G401.6 (cell line): ENCODE results near the gene PLCB3.

Experiments used
- FAIRE-seq: peaks from 2 replicates; lab custom pipeline; 2012; peaks lifted over from hg19 to GRCh38; lab: Jason Lieb, UNC

The PLCB3 gene

GRCh38 chr11:64267207-64267945 is 16.0 kb downstream of the PLCB3 start:
- FAIRE-seq: no peak

DNA sequence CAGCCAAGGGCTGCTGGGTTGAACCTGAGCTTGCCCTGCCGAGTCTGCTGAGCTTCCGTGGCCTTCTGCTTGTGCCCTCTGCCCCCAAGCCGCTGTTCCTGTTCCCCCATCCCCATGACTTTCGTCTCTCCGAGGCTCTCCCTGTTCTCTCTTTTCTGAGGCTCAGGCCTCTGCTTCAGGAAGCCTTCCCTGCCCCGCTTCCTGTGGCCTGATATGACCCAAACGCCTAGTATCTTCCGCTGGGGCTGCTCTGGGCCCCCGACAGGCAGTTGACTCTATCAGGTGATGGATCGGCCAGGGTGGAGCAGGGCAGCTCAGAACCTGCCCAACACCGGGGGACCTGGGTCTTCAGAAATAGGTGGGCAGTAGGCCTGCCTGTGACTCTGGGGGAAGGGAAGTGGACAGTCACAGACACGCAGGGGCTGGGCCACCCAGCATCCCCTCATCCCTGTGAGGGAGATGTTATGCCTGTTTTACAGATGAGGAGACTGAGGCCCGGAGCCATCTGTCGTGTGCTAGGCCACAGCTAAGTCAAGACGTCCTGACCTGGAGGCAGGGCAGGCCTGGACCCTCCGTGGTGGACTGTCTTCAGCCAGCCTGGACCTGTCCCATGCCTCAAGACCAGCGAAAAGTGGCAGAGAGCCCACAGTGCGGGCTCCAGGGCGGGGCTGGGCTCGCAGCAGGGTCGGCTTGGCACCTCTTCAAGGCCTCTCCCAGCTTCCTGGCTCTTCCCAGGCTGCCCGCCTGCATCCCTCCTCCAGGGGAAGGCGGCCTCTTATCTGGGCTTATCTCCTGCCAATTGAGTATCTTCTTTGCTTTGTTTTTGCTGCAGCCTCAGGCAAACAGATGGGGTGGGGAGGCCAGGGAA is 16.9 kb downstream of the PLCB3 start:
- no peak for FAIRE-seq

- FAIRE-seq: no peak
Measured at GRCh38 chr11:64268893-64269539, 17.7 kb downstream of the PLCB3 start.

GRCh38 chr11:64269540-64270220 is 18.4 kb downstream of the PLCB3 start:
- FAIRE-seq: peak; percentile 98

DNA sequence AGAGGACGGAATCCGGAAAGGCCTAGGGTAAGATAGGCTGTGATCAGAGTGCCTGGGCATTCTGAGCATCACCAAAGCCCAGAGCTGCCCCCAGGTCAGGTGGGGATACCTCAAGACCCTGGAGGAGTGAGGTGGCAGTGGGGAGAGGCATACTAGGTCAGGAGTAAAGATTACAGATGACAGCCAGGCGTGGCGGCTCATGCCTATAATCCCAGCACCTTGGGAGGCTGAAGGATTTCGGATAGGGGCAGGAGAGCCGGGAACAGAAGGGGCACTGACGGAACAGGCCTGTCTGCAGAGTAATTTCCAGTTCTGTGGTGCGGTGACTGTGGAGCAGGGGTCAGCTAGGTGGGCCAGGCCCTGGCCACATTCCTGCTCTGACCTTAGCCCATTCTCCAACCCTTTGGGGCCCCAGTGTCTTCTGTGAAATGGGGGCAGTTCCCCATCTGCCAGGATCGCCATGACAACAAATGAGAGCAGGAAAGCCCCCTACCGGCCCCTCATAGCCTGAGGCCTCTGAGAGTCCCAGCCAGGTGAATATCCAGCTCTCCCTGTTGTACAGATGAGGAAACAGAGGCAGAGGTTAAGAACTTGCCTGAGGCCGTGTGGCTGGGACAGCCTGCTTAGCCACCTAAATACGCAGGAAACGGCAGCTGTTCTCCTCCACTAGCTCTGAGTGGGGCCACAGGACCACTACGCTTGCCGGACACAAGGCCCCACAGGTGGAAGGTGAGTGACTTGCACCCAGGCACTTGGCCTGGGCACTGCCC is 23.9 kb downstream of the PLCB3 start:
- FAIRE-seq: no peak

- FAIRE-seq: no peak
Measured at GRCh38 chr11:64275841-64276240, 24.5 kb downstream of the PLCB3 start.

DNA sequence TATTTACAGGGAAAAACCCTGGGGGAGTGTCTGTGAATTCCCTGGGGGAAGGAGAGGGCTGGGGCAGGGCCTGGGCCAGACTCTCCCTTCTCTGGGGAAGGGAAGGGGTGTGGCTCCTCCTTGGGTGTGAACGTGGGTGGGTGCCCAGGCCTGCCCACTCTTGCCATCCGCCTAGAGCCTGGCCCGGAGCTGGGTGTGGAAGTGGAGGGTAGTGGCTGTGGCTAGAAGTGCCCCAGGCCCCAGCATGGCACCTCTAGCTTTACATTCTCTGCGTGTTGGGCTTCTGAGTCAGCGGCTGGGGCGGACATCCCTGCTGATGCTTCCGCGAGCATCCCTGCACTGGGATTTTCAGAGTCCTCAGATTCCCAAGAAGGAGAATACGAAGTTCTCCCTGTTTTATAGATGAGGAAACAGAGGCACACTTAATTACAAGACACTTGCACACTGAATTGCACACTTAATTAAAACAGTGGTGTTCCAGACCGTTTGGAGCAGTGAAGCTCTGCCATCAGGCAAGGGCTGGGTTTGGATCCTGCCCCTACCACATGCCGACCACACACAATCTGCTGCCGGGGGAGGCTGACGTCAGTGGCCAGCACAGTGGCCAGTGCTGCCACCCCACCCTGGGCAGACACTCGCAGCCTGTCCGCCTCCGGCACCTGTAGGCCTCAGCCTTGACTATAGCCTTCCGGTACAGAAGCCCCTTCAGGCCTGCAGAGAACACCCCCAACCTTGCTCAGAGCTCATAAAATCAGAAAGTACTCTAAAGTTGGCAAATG is 25.5 kb downstream of the PLCB3 start:
- no peak for FAIRE-seq

GRCh38 chr11:64278576-64279190 is 27.4 kb downstream of the PLCB3 start:
- no peak for FAIRE-seq

DNA sequence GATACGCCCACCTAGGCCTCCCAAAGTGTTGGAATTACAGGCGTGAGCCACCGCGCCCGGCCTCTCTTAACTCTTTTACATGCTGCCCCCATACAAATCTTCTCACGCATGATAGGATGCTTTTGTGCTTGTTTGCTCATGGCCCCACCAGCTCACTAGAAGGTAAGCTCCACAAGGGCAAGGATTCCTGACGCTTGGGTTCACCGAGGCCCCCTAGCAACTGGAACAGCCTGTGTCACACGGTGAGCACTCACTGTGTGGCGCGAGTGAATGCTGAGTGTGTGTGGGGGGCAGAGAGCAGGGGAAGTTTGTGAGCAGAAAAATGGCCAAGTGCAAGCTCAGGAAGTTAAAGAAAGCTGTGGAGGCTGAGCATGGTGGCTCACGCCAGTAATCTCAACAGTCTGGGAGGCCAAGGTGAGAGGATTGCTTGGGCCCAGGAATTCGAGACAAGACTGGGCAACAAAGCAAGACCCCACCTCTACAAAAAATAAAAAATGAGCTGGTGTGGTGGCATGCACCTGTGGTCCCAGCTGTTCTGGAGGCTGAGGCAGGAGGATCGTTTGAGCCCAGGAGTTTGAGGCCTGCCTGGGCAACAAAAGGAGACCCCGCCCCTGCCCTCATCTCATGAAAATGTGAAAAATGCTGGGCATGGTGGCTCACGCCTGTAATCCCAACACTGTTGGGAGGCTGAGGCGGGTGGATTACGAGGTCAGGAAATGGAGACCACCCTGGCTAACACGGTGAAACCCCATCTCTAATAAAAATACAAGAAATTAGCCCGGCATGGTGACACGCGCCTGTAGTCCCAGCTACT is 30.8 kb downstream of the PLCB3 start:
- FAIRE-seq: no peak

DNA sequence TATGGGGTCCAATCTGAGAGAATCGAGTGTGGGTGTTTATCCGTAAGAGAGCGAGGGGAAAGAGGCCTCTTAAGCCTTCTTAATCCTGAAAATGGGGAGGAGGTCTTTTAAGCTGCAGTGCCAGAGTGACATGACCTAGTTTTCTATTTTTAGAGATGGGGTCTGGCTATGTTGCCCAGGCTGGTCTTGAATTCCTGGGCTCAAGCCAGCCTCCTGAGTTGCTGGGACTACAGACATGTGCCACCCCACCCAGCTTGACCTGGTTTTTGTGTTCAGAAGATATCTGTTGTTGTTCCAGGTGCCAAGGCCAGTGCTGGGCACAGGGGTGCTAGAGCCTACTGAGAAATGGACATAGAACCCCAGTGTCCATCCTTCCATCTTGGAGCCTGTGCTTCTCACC is 31.8 kb downstream of the PLCB3 start:
- no peak for FAIRE-seq

GRCh38 chr11:64284048-64284961 is 33.0 kb downstream of the PLCB3 start, which contains the start of gene BAD:
BAD (minus strand) TSS chr11:64284665; CDS start chr11:64284368, 297 bp downstream.
- peak; percentile 87 for FAIRE-seq

DNA sequence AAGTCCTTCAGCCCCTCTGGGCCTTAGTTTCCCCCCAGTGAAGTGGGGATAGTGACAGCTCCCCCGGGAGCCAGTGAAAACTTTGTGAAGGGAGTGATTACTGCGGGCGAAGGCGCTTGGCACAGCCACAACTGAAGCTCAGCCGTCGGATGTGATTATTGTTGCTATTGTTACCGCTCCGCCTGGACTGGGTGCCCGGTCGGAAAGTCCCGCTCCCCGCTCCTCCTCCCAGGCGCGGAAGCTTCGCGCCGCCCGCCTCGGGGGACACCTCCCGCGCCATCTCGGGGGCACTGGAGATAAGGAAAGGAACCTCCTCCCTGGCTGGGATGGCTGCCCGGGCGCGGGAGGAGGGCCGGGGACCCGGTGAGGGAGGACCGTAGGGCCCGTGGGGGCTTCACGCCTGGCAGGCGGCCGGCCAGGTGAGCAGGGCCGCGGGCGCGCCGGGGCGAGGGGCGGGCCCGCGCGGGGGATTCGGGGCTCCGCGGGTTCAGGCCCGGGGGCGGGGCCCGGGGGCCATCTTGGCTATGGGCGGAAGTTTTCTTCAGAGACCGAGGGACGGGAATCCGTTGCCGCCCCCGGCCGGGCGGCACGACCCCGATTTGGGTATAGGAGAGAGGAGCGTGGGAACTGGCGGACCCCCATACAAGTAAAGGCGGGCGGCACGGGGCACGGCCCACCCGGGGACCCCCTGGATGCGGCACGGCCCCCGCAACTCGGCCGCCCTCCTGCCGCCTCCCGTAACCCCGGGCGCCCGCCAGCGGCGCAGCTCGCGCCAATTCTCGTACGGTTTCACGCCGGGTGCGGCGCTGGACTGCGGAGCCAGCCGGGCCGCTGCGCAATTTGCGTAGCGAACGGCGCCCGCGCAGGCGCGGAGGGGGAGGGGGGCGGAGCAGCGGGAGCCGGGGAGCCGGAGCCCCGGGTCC is 33.9 kb downstream of the PLCB3 start, which contains the start of gene GPR137:
GPR137 (plus strand) TSS at position 887 of the 923 bp plus-strand sequence. CDS start 677 bp downstream, outside the sequence.
- FAIRE-seq: no peak

GRCh38 chr11:64285885-64286800 is 34.8 kb downstream of the PLCB3 start:
- FAIRE-seq: no peak

- no peak for FAIRE-seq
Measured at GRCh38 chr11:64286801-64287159, 35.5 kb downstream of the PLCB3 start.

- no peak for FAIRE-seq
Measured at GRCh38 chr11:64287676-64288352, 36.5 kb downstream of the PLCB3 start.
